ENCODE measurements around the gene DUSP7.

DUSP7 gene

GRCh38 chr3:52024765-52025452, 31.5 kb downstream of the DUSP7 start:
- no peak for DNase-seq

DNA sequence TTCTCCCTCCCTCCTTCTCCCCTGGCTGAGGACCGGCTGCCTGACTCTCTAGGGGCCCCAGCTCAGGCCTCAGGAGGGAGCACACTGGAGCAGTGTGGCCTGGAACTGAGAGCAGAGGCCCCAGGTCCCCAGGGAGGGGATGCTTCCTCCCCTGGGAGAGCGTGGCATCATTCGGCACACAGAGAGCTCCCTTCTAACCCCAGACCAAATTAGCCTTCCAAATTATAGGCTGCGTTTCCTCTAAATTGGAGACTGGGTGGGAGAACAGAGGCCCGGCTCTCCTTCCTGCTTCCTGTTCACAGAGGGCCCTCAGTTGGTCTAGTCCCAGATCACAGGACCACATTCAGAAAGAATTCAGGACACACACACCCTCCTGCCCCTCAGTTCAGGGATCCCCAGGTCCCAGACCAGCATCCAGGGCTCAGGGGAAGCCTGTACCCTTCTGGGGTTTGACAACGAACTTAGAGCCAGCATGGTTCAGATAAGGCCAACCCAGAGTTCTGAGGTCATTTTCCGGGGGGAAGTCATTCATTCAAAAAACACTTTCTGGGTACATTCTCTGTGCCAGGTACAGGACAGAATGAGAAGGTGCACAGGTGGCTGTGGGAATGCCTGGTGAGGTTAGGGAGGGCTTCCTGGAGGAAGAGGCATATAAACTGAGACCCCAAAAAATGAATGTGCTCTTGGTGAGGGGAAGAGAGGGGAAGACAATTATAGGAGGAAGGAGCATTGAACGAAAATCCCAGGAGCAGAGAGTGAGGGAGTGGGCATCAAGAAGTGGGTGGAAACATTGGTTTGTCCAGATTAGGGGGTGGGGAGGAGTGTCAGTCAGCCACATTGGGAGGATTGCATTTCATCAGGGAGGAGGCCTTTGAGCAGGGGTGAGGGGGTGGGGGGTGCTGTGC, 32.3 kb downstream of the DUSP7 start:
- no peak for DNase-seq

GRCh38 chr3:52023101-52023770, 33.1 kb downstream of the DUSP7 start:
- no peak for DNase-seq

GRCh38 chr3:52022323-52023100, 33.9 kb downstream of the DUSP7 start:
- no peak for DNase-seq

GRCh38 chr3:52021489-52022268, 34.7 kb downstream of the DUSP7 start:
- DNase-seq, result no peak

- DNase-seq, result no peak
Observed at GRCh38 chr3:52020796-52021195, 35.6 kb downstream of the DUSP7 start.

DNA sequence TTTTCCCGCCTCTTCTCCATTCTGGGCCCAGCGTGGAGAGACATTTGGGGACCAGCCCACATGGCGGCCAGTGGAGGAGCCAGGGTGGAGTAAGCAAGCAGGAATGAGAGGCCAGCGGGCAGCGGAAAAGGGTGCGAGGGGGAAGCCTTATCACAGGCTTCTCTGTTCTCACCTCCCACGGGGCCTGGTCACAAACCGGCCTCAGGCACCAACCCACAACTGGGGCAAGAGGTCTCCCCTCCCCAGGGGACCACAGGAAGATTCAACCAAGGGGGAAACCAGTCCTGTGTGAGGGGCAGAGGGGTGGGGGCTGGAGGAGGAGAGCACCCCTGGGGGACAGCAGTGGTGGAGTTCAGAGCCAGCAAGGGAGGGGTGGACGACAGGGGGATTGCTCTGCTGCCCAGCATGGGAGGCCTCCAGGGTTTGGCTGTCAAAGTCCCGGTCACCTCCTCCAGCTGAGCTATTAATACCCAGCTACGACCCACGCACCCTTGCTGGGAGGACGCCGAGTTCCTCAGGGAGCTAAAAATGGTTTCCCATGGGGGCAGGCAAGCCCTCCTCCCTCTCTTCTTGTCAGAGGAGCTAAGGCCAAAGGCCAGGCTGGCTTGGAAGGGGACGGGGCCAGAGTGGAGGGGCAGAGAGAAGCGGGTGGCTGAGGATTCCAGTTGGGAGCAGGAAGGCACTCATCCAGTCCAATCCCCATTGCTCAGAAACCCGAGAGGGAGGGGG, 36.9 kb downstream of the DUSP7 start:
- DNase-seq, result no peak

DNA sequence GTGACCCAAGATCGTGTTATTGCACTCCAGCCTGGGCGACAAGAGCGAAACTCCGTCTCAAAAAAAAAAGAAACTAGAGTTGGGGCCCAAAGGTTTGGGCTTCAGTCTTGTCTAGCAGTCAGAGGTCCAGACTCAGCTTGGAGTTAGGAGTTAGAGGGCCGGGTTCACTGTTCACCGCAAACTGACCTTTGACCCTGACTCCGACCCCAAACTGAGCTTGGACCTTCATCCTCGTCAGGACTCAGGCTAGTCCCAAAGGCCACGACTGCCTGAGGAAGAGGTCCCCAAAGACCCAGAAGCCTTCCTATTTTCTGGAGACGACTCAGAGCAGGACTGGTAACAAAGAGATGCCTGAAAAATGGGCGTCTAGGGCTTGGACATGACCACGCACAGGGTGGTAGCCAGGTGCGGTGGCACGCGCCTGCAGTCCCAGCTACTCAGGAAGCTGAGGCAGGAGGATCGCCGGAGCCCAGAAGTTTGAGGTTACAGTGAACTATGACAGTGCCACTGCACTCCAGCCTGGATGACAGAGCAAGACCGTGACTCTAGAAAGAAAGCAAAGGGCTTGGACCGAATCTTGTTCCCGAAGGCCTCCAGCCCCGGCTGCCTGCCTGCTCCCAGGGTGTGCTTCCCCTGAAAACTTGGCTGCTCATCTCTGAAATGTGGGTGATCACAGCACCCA, 37.9 kb downstream of the DUSP7 start:
- no peak for DNase-seq

GRCh38 chr3:52017586-52017985, 38.8 kb downstream of the DUSP7 start:
- DNase-seq, result no peak

- no peak for DNase-seq
Observed at GRCh38 chr3:52015438-52016228, 40.7 kb downstream of the DUSP7 start.

DNA sequence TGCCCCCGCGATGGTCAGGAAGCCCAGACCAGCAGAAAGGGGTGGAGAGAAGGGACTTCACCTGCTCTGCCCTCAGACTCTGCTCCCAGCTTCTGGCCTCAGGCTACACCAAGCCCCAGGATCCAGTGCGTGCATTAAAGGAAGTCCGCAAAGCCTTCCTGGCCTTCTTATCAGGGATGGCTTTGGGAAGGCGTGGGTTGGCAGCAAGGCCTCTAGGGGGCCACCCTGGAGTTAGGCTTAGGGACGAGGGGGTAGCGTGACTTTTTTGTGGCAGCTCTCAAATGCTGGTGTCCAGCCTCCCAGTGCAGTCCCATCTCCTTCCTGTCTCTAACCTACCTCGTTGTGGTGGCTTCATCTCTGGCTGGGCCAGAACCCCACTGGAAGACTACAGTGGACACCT, 41.8 kb downstream of the DUSP7 start:
- DNase-seq, result no peak

DNA sequence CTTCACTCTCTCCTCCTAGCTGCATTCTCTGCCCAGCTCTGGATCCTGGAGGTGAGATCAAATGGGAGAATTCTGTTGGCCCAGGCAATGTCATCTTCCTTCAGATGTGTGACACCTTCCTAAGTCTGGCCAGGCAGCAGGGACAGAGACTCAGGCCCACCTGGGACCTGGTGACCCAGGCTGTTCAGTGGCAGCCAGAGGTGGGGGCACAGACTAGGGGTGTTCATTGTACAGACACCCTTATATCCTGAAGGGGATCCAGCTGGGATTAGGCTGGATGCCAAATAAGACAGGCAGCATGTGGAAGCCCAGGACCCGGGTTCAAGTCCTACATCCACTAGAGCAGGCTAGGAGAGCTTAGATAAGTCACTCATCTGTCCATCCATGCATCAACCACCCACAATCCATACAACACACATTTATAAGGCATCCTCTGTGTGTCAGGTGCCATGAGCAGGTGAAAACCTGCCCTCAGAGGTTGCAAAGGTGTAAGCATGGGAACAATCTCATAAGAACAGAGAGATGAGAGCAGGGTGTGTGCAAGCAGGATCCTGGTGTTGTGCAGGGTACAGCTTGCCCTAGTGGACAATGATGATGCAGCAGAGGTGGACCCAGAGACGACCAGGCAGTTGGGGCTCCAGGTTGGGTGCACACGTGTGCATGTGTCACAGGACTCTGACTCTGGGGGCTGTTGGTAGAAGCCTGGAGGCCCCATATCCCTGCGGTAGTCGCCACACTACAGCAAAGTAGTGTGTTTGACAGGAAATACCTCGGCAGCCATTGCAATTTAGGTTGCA, 42.4 kb downstream of the DUSP7 start:
- no peak for DNase-seq

GRCh38 chr3:52012699-52013098, 43.7 kb downstream of the DUSP7 start:
- no peak for DNase-seq

DNA sequence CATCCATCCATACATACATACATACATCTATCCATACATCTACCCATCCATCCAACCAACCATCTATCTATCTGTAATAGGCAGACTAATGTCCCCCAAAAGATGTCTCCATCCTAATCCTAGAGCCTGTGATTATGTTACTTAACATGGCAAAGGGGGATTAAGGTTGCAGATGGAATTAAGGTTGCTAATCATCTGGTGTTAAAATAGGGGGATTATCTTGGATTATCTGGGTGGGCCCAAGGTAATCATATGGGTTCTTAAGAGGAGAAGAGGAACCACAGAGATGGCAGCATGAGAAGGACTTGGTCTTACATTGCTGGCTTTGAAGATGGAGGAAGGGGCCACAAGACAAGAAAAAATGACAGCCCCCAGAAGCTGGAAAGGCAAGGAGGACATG, 45.9 kb downstream of the DUSP7 start:
- no peak for DNase-seq

DNA sequence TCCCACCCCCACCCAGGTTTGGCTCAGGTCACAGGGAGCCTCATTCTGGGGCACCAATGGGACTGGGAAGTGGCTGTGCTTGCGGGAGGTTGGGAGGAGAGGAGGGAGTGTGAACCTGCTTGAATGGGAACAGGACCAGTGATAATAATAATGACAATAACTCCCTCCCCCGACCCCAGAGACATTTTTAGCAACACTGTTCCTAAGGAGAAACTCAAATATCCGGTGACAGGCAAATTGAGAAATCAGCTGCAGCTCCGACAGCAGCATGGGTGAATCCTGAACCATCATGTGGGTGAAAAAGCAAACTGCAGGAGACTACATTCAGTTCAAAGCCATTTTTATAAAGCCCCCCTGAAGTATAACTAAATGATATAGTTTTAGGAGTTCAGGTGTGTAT, 49.1 kb downstream of the DUSP7 start:
- DNase-seq, result no peak

DNA sequence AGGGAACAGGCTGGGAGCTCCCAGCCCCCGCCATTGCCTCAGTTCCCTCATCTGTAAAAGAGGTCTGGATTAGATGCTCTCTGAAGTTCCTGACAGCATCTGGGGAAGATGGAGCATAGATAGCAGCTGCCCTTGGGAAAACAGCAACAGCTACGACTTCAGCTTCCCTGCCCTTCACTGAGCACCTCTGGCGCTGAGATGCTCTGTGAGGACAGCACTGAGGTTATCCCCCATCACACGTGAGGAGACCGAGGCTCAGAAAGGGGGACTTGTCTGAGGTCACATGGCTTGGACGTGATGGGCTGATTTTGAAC, 49.6 kb downstream of the DUSP7 start:
- no peak for DNase-seq

DNA sequence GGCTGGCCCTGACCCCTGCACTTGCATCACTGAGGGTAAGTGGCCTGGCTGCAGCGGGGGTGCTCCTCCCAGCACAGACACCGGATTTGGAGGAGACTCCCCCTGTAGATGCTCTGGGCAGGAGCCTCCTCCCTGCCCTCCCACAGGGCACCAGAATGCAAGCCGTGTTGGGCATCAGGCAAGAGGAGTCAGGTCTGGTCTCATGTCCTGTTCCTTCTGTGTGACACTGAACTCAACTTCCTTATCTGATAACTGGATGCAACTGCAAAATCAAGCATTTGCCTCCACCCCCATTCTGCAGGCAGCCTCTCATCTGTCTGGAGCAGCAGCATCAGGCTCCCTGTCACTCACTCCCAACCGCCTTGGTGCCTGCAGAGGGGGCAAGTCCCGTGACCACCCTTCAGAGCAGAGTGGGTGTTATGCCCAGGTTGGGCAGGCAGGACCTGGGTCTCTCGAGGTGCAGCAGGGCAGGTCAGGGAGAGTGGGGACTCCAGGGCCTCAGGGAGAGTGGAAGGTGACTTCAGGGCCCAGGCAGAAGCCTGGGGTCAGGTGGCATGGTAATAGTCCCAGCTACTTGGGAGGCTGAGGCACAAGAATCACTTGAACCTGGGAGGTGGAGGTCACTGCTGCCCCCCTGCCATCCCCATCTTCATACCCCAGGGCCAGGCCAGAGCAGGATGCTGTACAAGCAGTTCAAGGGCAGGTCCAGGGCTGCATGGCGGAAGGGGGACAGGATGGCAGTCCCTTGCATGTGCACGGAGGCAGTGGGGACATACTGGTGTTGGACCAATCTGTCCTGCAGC, 50.2 kb downstream of the DUSP7 start:
- DNase-seq, result peak; percentile 24 to 42

GRCh38 chr3:52005571-52005986, 50.8 kb downstream of the DUSP7 start:
- no peak for DNase-seq

Measured in inflammatory macrophage treated with lipopolysaccharide for 1 hour (primary cell).